Activated naive CD4-positive, alpha-beta T cell treated with anti-CD3 and anti-CD28 coated beads, Interleukin-2, amount 50 U/mL, for 16 hours (primary cell): ENCODE measurements around the gene SLC66A2.

Experiments used
- DNase-seq: peaks from one replicate; pipeline ENCODE4 v3.0.0-alpha.2; 2020

The SLC66A2 gene

GRCh38 chr18:79935499-79935898, 16.0 kb downstream of the SLC66A2 start:
- no peak for DNase-seq

DNA sequence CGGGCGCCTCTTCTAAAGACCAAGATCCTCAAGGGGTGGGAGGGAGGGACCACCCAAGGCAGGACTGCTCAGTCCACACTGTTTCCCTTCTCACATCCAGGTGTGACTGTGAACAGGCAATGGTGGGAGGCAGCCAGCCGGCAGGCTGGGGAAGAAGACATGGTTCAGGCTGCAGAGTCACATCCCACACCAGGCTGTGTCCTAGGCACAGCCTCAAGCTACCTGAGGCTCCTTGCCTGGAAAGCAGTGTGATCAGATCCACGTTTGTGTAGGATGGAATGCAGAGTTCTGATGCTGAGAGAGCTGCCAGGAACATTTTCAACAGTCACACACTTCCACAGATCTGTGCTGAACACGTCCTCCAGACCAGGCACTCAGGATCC, 16.4 kb downstream of the SLC66A2 start:
- no peak for DNase-seq

DNA sequence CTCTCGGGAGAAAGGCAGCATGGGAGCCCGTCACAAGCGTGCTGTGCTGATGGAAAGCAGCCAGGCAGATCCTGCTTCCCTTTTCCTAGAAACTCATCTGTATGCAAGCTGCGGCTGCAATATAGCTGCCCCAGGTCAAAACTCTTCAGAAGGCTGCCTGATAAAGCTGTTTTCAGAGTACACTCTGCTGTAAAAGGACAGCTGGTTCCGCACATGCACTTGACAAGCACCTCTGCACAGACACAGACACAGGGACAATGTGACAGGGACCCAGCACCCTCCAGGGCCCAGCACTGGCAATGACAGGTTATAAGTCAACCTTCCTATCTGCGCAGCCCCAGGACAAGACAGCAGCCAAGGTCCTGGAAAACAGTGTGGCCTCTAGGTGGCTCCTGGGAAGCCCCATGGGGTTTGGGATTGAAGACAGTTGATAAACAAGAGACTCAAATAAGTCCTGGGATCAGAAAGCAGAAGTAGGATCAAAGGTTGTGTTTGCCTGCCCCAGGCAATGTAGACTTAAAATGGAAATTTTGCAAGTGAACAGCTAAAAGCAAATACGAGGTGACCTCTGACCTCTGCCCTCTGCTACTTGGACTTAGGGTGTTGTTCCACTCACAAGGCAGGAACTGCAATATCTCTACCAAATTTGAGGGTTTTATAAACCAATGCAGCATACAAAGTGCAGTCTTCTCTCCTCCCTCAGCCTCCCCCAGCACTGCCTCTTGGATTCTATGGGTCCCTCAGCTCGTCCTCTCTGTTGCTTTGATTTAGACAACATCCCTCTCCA, 16.9 kb downstream of the SLC66A2 start:
- no peak for DNase-seq

DNA sequence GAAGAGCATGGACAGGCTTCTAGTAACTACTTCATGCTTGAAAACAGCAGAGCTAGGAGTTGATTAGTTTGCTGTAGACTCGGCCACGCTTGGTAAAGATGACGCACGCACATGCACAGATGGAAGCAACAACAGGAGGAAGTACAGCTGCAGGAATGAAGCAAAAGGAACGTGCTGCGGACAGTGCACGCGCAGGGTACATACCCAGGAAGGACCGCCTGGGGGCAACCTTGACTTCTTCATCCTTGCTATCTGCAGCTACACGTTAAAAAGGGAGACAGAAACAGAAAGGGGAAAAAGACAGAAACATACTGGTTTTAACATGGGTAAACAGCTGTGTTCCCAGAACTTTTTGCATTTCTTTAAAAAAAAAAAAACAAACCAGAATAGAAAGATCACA, 17.7 kb downstream of the SLC66A2 start:
- DNase-seq, result no peak

- no peak for DNase-seq
Observed at GRCh38 chr18:79932907-79933306, 18.5 kb downstream of the SLC66A2 start.

DNA sequence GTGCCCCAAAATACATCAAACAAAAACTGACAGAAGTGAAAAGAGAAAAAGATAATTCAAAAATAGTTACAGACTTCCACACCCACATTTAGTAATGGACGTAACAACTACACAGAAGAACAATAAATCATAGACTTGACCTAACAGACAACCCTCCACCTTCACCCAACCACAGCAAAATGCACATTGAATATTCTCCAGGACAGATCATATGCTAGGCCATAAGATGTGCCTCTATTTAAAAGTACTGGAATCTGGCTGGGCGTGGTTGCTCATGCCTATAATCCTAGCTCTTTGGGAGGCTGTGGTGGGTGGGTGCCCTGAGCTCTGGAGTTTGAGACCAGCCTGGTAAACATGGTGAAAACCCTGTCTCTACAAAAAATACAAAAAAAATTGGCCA, 20.0 kb downstream of the SLC66A2 start:
- DNase-seq, result no peak

GRCh38 chr18:79930020-79930642, 21.3 kb downstream of the SLC66A2 start:
- DNase-seq, result no peak

GRCh38 chr18:79928563-79928960, 22.9 kb downstream of the SLC66A2 start:
- DNase-seq, result no peak

- no peak for DNase-seq
Observed at GRCh38 chr18:79927607-79928562, 23.6 kb downstream of the SLC66A2 start.

DNA sequence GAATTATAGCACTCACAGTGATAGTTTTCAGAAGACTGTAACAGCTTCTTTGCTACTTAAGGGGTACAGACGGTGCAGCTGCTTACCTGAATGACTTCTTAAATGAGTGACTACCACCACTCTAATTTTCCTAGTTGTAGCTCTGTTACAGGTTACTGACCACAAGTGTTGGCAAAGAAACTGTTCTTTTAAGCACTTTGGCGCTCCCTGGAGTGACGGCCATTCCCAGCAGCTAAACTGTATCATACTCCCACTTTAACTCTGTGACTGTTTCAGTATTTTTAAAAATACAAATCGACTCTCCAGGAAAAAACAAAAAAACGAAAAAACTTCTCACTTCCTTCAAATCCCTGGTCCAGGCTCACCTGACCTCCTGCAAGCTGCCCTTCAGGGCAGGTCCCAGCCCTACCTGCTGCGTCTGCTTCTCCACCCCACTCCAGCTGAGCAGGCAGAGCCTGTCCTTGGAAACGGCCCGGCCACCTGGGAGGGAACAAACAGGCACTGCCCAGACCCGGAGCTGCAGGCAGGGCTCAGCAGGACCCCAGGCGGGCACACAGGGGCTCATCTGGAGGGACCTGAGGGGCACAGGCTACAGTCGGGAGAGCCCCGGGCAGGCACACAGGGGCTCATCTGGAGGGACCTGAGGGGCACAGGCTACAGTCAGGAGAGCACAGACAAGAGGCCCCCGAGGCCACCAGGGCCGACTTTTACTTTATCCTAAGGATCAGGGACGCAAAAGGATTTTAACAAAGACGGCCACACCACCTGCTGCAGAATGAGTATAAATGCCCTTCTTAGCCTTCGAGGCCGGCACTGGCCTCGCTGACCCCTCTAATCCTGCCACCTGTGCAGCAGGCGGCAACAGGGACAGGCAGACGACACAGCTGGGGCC, 24.5 kb downstream of the SLC66A2 start:
- DNase-seq, result no peak

DNA sequence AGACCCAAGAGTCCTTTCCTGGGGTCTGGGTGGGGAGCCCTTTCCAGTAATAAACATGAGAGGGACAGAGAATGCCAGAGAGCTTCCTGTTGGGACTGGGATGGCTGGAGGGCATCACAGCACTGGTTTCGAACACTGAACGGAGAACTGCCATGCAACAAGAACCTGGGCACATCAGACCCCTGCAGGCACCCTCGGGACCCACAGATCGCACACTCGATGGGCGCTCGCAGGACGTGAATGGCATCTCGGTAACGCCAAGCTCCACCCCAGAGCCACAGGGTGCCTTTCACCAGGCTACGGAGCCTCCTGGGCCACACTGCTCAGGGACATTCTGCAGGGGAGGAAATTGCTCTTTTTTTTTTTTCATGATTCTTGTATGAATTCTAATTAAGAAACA, 25.1 kb downstream of the SLC66A2 start:
- no peak for DNase-seq

DNA sequence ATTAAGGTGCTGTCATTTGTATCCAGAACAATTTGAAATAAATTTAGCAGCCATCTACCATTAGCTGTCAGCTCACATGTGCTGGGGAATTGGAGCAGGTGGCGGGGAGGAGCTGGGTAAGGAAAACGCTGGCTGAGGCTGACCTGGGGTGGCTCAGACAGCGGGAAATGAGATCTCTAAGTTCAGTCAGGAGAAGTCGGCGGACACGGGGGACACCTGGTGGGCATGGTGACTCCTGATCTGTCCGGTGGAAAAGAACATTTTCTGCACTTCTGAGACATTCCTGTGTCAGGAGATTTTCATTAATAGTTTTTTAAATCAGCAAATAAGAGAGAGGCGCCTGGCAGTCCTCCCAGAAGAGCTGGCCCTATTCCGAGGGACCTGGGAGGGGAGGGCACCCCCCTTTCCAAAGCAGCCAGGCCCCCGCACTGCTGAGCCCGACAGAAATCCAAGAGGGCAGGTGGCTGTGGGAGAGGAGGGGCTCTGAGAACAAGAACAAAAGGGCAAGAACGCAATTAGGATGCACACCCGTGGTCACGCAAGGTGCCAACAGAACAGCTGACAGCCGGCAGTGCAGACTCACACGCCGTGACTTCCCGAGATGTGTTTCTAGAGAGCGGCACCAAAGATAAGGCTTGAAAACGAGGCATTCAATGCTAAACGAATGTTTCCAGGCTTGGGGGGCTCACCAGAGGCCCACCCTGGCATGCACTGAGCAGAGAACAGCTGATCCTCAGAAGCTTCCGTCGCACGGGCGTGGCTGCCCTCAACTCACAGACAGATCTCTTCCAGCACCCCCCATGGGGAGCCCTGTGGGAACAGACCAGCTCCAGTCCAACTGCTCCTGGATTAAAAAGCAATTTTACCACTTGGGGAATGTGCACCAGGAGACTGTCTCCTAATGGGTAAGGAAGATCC, 26.4 kb downstream of the SLC66A2 start:
- no peak for DNase-seq

GRCh38 chr18:79923896-79924585, 27.4 kb downstream of the SLC66A2 start:
- DNase-seq, result no peak

DNA sequence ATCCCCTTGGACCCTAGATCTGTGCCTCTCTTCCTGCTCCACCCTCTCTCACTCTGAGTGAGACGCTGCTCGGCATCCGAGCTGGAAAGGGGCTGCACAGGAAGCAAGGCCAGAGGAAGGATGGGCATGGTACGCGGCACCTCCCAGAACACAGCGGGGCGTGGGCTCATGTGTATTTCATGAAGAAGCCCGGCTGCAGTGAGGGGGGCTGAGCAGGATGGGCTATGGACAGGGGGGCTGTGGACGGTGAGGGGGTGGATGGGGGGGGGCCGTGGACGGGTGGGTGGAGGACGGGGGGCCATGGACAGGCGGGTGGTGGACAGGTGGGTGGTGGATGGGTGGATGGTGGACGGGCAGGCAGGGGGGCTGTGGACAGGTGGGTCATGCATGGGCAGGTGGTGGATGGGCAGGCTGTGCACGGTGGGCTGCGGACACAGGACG, 28.5 kb downstream of the SLC66A2 start:
- no peak for DNase-seq

DNA sequence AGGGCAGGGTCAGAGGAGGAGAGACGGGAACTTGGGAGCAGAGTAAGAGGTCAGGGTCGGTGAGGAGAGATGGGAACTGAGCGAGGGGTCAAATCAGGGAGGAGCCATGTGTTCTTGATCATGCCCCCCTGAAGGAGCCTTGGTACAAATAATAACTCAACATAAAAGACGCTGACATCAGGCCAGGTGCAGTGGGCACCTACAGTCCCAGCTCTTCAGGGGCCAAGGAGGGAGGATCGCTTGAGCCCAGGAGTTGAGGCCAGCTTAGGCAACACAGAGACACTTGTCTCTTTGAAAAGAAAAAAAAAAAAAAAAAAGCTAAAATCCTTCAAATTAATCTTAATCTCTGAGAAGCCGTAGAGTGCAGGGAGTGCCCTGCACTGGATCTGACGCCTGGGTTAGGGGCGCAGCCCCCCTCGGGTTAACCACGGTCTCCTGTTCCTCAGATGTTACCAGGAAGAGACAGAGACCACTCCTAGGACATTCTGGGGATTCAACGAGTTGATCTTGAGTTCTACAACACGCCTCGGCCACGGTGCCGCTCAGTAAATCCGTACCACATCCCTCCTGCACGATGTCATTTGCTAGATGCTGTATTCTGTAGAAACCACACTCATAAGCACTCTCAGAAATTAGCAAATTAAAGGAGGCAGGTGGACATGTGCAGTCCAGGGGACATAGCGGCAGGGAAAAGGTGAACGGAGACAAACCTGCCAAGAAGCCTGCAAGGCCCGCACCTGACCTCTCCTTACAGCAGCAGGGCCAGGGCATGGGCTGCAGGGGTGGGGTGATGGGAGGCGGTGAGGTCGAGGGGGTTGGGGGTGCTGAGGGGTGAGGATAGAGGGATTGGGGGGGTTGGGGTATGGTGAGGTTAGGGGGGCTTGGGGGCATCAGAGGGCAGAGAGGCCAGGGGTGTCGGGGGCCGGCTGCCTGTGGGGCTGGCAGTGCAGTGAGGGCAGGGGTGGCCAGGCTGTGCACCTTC, 29.2 kb downstream of the SLC66A2 start:
- no peak for DNase-seq

GRCh38 chr18:79919089-79919488, 32.4 kb downstream of the SLC66A2 start:
- DNase-seq, result no peak

DNA sequence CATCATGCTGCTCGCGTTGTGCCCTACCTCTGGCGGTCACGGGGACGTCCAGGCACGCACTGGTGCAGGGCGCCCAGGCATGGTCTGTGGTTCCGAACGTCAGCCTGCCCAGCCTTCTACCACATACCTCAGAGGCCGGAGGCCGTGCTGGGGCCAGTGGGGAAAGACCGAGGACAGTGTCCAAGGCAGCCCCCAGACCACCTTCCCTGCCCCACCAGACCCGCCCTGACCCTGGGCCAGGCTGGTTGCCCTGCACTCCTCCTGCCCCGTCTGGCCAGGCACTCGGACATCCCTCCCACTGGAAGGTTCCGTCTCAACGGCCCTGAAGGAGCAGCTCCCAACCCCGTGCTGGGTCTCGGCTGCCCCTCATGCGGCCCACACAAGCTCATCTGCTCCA, 32.8 kb downstream of the SLC66A2 start:
- DNase-seq, result no peak

DNA sequence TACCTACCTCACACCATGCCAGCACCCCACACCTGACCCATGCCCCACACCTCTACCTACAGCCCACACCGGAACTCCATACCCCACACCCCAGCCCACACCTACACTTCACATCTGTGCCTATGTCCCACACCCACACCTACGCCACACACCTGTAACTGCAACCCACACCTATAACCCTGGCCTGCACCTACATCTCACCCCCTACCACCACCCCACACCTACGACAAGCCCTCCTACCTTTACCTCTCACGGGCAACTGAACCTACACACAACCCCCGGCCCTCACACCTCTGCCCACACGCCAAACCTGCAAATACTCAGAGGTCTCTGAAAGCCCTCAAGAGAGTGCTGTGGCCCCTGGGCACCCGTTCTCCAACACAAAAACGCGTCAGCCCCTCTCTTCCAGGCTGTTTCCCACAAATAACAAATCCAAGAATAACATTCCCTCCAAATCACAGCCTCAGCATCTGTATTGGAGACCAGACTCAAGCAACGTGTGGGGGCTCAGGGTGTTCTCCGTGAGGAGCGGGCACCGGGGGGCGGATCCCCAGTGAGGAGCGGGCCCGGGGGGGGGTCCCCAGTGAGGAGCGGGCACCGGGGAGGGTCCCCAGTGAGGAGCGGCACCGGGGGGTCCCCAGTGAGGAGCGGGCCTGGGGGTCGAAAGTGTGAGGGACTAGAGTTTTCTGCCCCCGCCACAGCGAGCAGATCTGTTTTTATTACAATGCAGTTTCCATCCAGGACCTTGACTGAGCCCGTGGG, 33.4 kb downstream of the SLC66A2 start:
- no peak for DNase-seq
